Ectodermal cell (in vitro differentiated cells): ENCODE measurements around the gene EFCAB6.
"Not testable (repeated sequence)": the region's sequence is repeated elsewhere in the genome, so short reads cannot be mapped to it uniquely, and the experiment has no call there.

ENCODE experiments used
- H3K27ac ChIP-seq: 2 replicates; pipeline ENCODE4 v1.7.0; 2013; ENCODE audit warnings: mild to moderate bottlenecking, low read depth, low read length; ENCODE audit not compliant: insufficient read depth, poor library complexity, severe bottlenecking
- H3K27me3 ChIP-seq: 2 replicates; pipeline ENCODE4 v1.7.0; 2013; ENCODE audit warnings: mild to moderate bottlenecking, low read length; ENCODE audit not compliant: insufficient read depth, control insufficient read depth, poor library complexity, severe bottlenecking
- H3K36me3 ChIP-seq: one replicate; pipeline ENCODE4 v1.7.0; 2013; ENCODE audit warnings: low read length; ENCODE audit not compliant: control insufficient read depth, insufficient read depth
- H3K4me1 ChIP-seq: one replicate; pipeline ENCODE4 v1.7.0; 2013; ENCODE audit warnings: low read length; ENCODE audit not compliant: control insufficient read depth, insufficient read depth
- H3K4me3 ChIP-seq: 2 replicates; pipeline ENCODE4 v1.7.0; 2013; ENCODE audit warnings: low read depth, low read length, control low read depth; ENCODE audit not compliant: insufficient read depth
- H3K9me3 ChIP-seq: 2 replicates; pipeline ENCODE4 v1.7.0; 2013; ENCODE audit warnings: mild to moderate bottlenecking, low read length, moderate library complexity; ENCODE audit not compliant: control insufficient read depth
- WGBS, 2 experiments: methylation state at CpG; one replicate each; pipeline ENCODE4 v1.1.7; 2013; ENCODE audit warnings: missing lambda C conversion rate in 2 of 2; 5-methylcytosine and 5-hydroxymethylcytosine counted together

EFCAB6 gene

DNA sequence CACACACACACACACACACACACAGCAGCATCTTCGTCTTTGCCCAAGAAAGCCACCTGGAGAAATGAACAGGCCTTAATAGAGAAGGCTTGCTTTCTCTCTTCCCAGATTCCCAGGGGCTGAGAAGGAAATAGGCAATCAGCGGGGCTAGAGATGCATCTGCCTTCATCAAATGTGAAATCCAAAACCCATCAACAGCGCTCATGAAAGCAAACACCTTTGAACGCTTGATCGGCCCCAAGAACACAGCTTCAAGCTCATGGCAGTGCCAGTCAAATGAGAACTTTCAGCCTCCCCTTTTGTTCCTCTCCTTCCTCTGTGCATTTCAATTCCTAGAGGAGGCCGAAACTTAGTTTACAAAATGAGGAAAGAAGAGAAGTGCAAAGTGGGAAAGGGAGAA is 122.7 kb downstream of the EFCAB6 start:
- Histone ChIP-seq H3K4me1 (no peaks in the 10 kb centered on the region), H3K36me3 (no peaks in the 10 kb centered on the region), H3K9me3 (no peaks in the 10 kb centered on the region), H3K4me3 (no peak overlapping the region), H3K27ac (no peak overlapping the region), H3K27me3 (no peaks in the 10 kb centered on the region)
- WGBS, 2 experiments: 90 to 93% methylated on average over 6 of the region's 6 CpGs

DNA sequence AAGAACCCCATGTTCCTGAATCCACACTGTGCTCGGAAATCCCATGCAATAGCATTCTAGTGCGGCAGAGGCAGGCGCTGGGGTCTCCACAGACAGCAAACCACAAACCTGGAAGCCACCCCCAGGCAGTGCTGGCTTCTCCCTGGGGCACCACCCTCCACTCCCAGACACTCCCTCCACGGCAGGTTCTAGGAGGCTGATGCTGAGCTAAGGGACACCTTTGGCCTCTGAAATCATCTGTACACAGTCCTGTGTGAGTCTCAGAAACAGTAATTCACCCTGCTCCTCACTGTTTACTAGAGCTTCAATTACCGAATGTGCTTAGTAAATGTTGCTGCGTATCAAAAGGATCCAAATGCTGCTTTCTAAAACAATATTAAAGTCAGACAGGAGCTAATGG is 129.3 kb downstream of the EFCAB6 start:
- no peaks in the 10 kb centered on the region for H3K9me3 ChIP-seq
- no peak overlapping the region for H3K4me3 ChIP-seq
- H3K27ac ChIP-seq: no peak overlapping the region
- no peaks in the 10 kb centered on the region for H3K36me3 ChIP-seq
- WGBS, 2 experiments: 91 to 93% methylated on average over 6 of the region's 6 CpGs
- H3K4me1 ChIP-seq: no peaks in the 10 kb centered on the region
- no peaks in the 10 kb centered on the region for H3K27me3 ChIP-seq

DNA sequence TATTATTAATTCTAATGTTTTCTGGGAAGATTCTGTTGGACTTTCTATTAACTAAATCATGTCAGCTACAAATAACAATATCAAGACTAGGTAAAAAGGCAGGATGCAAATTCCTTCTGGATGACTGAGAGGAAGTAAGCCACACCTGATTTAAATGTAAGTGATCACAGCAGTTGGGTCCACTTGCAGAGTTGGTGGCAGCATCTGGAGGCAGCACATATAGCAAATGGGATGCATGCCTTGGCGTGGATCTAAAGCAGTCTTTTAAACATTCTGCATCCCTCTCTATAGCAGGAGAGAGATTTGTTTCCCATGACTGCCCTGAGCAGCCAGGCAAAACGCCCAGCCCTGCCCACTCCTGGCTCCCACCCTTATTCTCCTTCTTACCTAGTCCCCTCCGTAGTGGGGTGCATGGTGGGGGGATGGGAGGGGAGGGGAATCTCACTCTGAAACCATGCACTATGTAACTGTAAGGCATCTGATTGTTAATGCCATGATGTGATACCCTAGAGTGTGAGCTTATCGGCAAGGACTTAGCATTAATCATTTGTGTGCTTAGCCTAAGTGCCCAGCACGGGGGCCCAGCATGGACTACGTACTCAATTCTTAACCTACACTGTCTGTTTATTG is 130.3 kb downstream of the EFCAB6 start:
- no peaks in the 10 kb centered on the region for H3K27me3 ChIP-seq
- H3K27ac ChIP-seq: no peak overlapping the region
- H3K36me3 ChIP-seq: no peaks in the 10 kb centered on the region
- no peaks in the 10 kb centered on the region for H3K4me1 ChIP-seq
- no peak overlapping the region for H3K4me3 ChIP-seq
- WGBS, 2 experiments: 78 to 84% methylated on average over 4 to 6 of the region's 6 CpGs
- H3K9me3 ChIP-seq: no peaks in the 10 kb centered on the region

DNA sequence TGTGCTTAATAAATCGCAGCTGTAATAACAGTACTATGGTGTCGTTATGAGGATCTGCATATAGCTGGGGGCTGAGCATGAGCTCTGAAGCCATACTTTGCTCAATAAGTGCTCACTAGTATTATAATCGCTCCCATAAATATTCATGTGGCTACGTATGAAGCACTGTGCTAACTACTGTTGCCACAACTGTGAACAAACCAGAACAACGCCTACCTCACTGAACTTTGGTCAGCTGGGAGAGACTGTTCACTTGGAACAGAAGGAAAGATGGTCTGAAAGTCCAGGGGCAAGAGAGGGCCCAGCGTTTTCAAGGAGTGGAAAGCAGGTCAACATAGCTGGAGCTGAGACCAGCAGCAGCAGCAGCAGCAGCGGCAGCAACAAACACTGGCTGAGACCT is 141.6 kb downstream of the EFCAB6 start:
- H3K4me3 ChIP-seq: no peak overlapping the region
- no peaks in the 10 kb centered on the region for H3K36me3 ChIP-seq
- WGBS, 2 experiments: 94 to 96% methylated on average over 7 of the region's 7 CpGs
- no peaks in the 10 kb centered on the region for H3K4me1 ChIP-seq
- H3K27ac ChIP-seq: no peak overlapping the region
- H3K27me3 ChIP-seq: no peaks in the 10 kb centered on the region
- H3K9me3 ChIP-seq: no peaks in the 10 kb centered on the region

DNA sequence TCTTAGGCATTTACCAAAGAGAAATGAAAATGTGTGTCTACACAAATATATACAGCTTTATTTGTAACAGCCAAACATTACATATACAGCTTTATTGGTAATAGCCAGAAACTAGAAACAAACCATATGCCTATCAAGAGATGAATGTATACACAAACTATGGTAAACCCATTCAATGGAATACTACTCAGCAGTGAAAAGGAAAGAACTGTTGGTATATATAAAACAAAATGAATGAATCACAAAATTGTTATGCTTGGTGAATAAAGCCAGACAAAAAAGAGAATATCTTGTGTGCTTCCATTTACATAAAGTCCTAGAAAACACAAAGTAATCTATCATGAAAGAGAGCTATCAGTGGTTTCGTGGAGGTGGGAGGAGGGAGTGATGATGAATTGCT is 142.9 kb downstream of the EFCAB6 start:
- 43 to 50% methylated on average over 1 of the region's 1 CpG for WGBS, 2 experiments
- H3K4me3 ChIP-seq: no peak overlapping the region
- H3K27ac ChIP-seq: no peak overlapping the region
- no peaks in the 10 kb centered on the region for H3K4me1 ChIP-seq
- no peaks in the 10 kb centered on the region for H3K27me3 ChIP-seq
- H3K36me3 ChIP-seq: no peaks in the 10 kb centered on the region
- no peaks in the 10 kb centered on the region for H3K9me3 ChIP-seq

DNA sequence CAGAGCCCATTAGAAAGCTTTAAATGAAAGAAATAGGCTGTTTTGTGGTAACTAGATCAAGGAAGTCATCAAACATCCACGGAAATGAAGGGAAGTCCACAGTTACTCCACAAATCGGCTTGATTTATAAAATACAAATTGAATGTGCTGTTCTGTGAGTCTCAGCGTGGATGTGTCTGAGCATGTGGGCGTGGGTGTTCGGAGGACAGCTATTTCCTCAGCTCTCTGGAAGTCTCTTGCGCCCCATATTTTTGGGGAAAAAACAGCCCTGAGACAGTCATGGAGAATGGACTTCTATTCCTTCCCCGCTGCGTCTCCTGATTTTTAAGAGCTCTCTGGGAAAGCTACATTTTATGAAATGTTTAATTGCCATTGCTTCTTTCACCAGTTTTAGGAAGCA is 144.4 kb downstream of the EFCAB6 start:
- H3K27ac ChIP-seq: no peak overlapping the region
- H3K4me3 ChIP-seq: no peak overlapping the region
- H3K36me3 ChIP-seq: no peaks in the 10 kb centered on the region
- H3K27me3 ChIP-seq: no peaks in the 10 kb centered on the region
- H3K9me3 ChIP-seq: no peaks in the 10 kb centered on the region
- WGBS, 2 experiments: 93 to 95% methylated on average over 8 of the region's 8 CpGs
- H3K4me1 ChIP-seq: no peaks in the 10 kb centered on the region

DNA sequence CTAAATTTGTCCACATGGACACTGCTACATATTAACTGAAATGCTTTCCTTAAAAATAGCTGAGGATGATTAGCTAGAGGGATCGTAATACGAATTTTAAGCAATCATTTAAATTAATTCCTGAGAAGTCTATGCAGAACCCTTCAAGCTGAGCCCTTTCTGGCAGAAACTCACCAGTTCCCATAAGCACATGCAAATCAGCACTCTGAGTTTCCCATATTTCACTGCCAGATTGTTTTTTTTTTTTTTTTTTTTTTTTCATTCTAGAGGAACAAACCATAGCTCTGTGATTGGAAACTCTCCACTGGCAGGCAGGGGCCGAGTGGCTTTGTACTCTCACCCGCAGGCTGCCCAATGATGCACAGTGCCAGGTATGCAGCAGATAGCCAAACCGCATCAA is 145.6 kb downstream of the EFCAB6 start:
- Histone ChIP-seq H3K27ac (no peak overlapping the region), H3K4me1 (no peaks in the 10 kb centered on the region), H3K4me3 (no peak overlapping the region), H3K36me3 (no peaks in the 10 kb centered on the region), H3K9me3 (no peaks in the 10 kb centered on the region), H3K27me3 (no peaks in the 10 kb centered on the region)
- 90 to 95% methylated on average over 4 to 5 of the region's 5 CpGs for WGBS, 2 experiments

DNA sequence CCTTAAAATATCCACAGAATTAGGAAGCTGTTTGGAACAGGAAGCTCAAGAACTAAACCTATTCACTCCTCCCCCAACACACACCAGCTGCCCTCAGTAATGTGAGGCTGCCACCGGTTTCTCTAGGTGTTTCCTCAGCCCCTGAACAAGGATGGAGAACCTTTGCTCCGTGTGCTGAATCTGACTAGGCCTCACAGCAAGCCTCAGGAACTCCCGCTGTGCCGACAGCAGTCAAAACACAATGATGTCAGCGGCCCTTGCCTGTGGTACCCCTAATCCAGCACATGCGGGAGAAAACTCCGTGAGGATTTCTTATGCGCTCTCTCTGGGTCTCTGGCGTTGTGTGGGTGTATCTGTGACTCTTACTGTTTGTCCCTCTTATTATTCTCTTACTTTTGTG is 153.3 kb downstream of the EFCAB6 start:
- H3K9me3 ChIP-seq: no peaks in the 10 kb centered on the region
- peaks cover 2% of the 10 kb centered on the region for H3K4me1 ChIP-seq
- H3K4me3 ChIP-seq: no peak overlapping the region
- WGBS, 2 experiments: 23 to 26% methylated on average over 8 to 9 of the region's 9 CpGs
- H3K27ac ChIP-seq: no peak overlapping the region
- no peaks in the 10 kb centered on the region for H3K27me3 ChIP-seq
- no peaks in the 10 kb centered on the region for H3K36me3 ChIP-seq

DNA sequence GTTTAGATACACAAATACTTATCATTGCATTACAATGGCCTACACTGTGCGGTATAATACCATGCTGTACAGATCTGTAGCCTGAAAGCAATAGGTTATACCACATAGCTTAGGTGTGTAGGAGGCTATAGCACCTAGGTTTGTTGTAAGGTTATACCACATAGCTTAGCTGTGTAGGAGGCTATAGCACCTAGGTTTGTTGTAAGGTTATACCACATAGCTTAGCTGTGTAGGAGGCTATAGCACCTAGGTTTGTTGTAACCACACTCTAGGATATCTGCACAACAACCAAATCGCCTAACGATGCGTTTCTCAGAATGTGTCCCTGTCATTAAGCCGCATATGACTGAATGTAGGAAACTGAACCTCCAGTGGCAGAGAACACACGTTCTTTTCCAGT is 155.5 kb downstream of the EFCAB6 start:
- not testable (repeated sequence) for H3K4me3 ChIP-seq, H3K27ac ChIP-seq, H3K36me3 ChIP-seq, H3K4me1 ChIP-seq, H3K27me3 ChIP-seq, H3K9me3 ChIP-seq
- WGBS, 2 experiments: 93 to 95% methylated on average over 6 of the region's 6 CpGs

DNA sequence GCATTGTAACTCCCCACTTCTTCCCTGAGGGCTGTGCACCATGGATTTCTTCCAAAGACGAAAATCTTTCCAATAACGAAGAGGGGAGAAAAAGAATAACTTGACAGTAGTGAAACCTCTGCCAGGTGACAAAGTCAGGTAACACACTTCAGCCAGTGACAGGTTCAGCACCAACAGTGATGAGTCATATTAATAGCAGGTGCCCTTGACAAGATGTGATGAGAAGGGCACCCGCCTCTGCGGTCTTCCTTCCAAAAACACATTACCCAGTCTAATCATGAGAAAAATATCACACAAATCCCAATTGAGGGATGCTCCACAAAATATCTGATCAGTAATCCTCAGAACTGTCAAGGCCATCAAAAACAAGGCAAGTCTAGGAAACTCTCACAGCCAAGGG is 157.8 kb downstream of the EFCAB6 start:
- no peak overlapping the region for H3K27ac ChIP-seq
- WGBS, 2 experiments: 72 to 89% methylated on average over 4 of the region's 4 CpGs
- H3K27me3 ChIP-seq: no peaks in the 10 kb centered on the region
- H3K4me3 ChIP-seq: no peak overlapping the region
- H3K9me3 ChIP-seq: peaks cover 2% of the 10 kb centered on the region
- H3K36me3 ChIP-seq: no peaks in the 10 kb centered on the region
- H3K4me1 ChIP-seq: peaks cover 2% of the 10 kb centered on the region

DNA sequence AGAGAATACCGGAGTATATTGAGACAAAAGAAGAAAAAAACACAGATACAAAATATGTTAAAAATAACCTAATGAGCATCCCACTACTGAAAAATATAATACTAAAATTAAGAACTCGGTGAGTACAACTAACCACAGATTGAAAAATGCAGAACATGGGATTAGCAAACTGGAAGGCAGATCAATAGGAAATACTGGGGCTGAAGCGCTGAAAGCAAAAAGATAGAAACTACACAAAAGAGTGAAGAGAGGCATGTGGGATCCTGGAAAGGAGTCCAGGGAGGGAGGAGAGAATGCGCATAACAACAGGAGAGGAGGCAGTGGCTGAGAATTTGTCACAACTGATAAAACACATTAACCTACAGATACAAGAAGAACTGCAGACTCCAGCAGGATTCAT is 159.3 kb downstream of the EFCAB6 start:
- Histone ChIP-seq H3K27ac (no peak overlapping the region), H3K27me3 (no peaks in the 10 kb centered on the region), H3K36me3 (no peaks in the 10 kb centered on the region), H3K4me3 (no peak overlapping the region), H3K4me1 (no peaks in the 10 kb centered on the region), H3K9me3 (peaks cover 2% of the 10 kb centered on the region)
- 96 to 100% methylated on average over 3 of the region's 4 CpGs for WGBS, 2 experiments
